IPS-15b (cell line): ENCODE measurements around the gene ARRDC2.

Experiments
- H3K27me3 ChIP-seq: one replicate; pipeline ENCODE4 v1.6.1; 2013; ENCODE audit warnings: low read length; ENCODE audit not compliant: control insufficient read depth, insufficient read depth
- H3K36me3 ChIP-seq: one replicate; pipeline ENCODE4 v1.6.1; 2013; ENCODE audit warnings: low read length; ENCODE audit not compliant: control insufficient read depth, insufficient read depth
- H3K4me1 ChIP-seq: one replicate; pipeline ENCODE4 v1.6.1; 2013; ENCODE audit warnings: mild to moderate bottlenecking, low read length; ENCODE audit not compliant: control insufficient read depth, insufficient read depth
- H3K4me3 ChIP-seq: one replicate; pipeline ENCODE4 v1.5.1; 2013; ENCODE audit warnings: low read depth, low read length
- H3K9ac ChIP-seq: one replicate; pipeline ENCODE4 v1.6.1; 2013; ENCODE audit warnings: low read depth, mild to moderate bottlenecking, low read length
- H3K9me3 ChIP-seq: one replicate; pipeline ENCODE4 v1.6.1; 2013; ENCODE audit warnings: mild to moderate bottlenecking, low read length; ENCODE audit not compliant: control insufficient read depth, insufficient read depth

ARRDC2 gene

GRCh38 chr19:18008814-18009213 is 844 bp downstream of the ARRDC2 start:
- Histone ChIP-seq H3K9ac (no peak overlapping the region), H3K4me3 (no peak overlapping the region)

GRCh38 chr19:18009412-18010066 is 1.6 kb downstream of the ARRDC2 start:
- H3K9me3 ChIP-seq = no peaks in the 10 kb centered on the region
- H3K9ac ChIP-seq = no peak overlapping the region
- peaks cover 3% of the 10 kb centered on the region for H3K4me1 ChIP-seq
- no peaks in the 10 kb centered on the region for H3K27me3 ChIP-seq
- H3K36me3 ChIP-seq = peaks cover 17% of the 10 kb centered on the region
- H3K4me3 ChIP-seq = no peak overlapping the region

More at GRCh38 chr19:18008814-18009213, 844 bp downstream of the ARRDC2 start:
- Histone ChIP-seq H3K36me3 (peaks cover 15% of the 10 kb centered on the region), H3K4me1 (peaks cover 3% of the 10 kb centered on the region), H3K9me3 (no peaks in the 10 kb centered on the region), H3K27me3 (no peaks in the 10 kb centered on the region)

- no peak overlapping the region for H3K4me3 ChIP-seq
- H3K9me3 ChIP-seq = no peaks in the 10 kb centered on the region
- H3K9ac ChIP-seq = no peak overlapping the region
- peaks cover 17% of the 10 kb centered on the region for H3K36me3 ChIP-seq
- H3K4me1 ChIP-seq = peaks cover 3% of the 10 kb centered on the region
- H3K27me3 ChIP-seq = no peaks in the 10 kb centered on the region
Observed at GRCh38 chr19:18010149-18010548, 2.2 kb downstream of the ARRDC2 start.

GRCh38 chr19:18013210-18014111 is 5.5 kb downstream of the ARRDC2 start:
- Histone ChIP-seq H3K4me1 (no peaks in the 10 kb centered on the region), H3K9me3 (no peaks in the 10 kb centered on the region), H3K9ac (no peak overlapping the region), H3K4me3 (no peak overlapping the region), H3K27me3 (no peaks in the 10 kb centered on the region), H3K36me3 (peaks cover 17% of the 10 kb centered on the region)

- no peaks in the 10 kb centered on the region for H3K9me3 ChIP-seq
- no peaks in the 10 kb centered on the region for H3K27me3 ChIP-seq
- H3K36me3 ChIP-seq = peaks cover 17% of the 10 kb centered on the region
- no peak overlapping the region for H3K4me3 ChIP-seq
- H3K4me1 ChIP-seq = no peaks in the 10 kb centered on the region
- no peak overlapping the region for H3K9ac ChIP-seq
Observed at GRCh38 chr19:18014197-18014596, 6.2 kb downstream of the ARRDC2 start.

GRCh38 chr19:18016209-18016910 is 8.4 kb downstream of the ARRDC2 start:
- Histone ChIP-seq H3K9ac (no peak overlapping the region), H3K4me3 (no peak overlapping the region), H3K36me3 (peaks cover 4% of the 10 kb centered on the region), H3K27me3 (no peaks in the 10 kb centered on the region), H3K4me1 (no peaks in the 10 kb centered on the region), H3K9me3 (no peaks in the 10 kb centered on the region)

GRCh38 chr19:18017275-18018083 is 9.5 kb downstream of the ARRDC2 start:
- Histone ChIP-seq H3K4me1 (no peaks in the 10 kb centered on the region), H3K36me3 (peaks cover 4% of the 10 kb centered on the region), H3K9ac (no peak overlapping the region), H3K9me3 (no peaks in the 10 kb centered on the region), H3K27me3 (no peaks in the 10 kb centered on the region), H3K4me3 (no peak overlapping the region)

- Histone ChIP-seq H3K9ac (no peak overlapping the region), H3K4me3 (no peak overlapping the region)
Observed at GRCh38 chr19:18020212-18021085, 12.5 kb downstream of the ARRDC2 start.

GRCh38 chr19:18021121-18021755 is 13.3 kb downstream of the ARRDC2 start:
- no peaks in the 10 kb centered on the region for H3K27me3 ChIP-seq
- H3K4me1 ChIP-seq = no peaks in the 10 kb centered on the region
- no peak overlapping the region for H3K9ac ChIP-seq
- H3K36me3 ChIP-seq = no peaks in the 10 kb centered on the region
- no peaks in the 10 kb centered on the region for H3K9me3 ChIP-seq
- H3K4me3 ChIP-seq = no peak overlapping the region

More at GRCh38 chr19:18020212-18021085, 12.5 kb downstream of the ARRDC2 start:
- Histone ChIP-seq H3K36me3 (no peaks in the 10 kb centered on the region), H3K4me1 (no peaks in the 10 kb centered on the region), H3K27me3 (no peaks in the 10 kb centered on the region), H3K9me3 (no peaks in the 10 kb centered on the region)

GRCh38 chr19:18023622-18024251 is 15.8 kb downstream of the ARRDC2 start:
- Histone ChIP-seq H3K4me1 (no peaks in the 10 kb centered on the region), H3K9me3 (no peaks in the 10 kb centered on the region), H3K27me3 (no peaks in the 10 kb centered on the region), H3K36me3 (no peaks in the 10 kb centered on the region), H3K4me3 (no peak overlapping the region), H3K9ac (no peak overlapping the region)
